ENCODE data around the gene MARVELD2.
A peak's percentile ranks its signal among the peaks of the same experiment; 100 is the strongest.
"Not testable (repeated sequence)": the region's sequence is repeated elsewhere in the genome, so short reads cannot be mapped to it uniquely, and the experiment has no call there.

The MARVELD2 gene, protein sequence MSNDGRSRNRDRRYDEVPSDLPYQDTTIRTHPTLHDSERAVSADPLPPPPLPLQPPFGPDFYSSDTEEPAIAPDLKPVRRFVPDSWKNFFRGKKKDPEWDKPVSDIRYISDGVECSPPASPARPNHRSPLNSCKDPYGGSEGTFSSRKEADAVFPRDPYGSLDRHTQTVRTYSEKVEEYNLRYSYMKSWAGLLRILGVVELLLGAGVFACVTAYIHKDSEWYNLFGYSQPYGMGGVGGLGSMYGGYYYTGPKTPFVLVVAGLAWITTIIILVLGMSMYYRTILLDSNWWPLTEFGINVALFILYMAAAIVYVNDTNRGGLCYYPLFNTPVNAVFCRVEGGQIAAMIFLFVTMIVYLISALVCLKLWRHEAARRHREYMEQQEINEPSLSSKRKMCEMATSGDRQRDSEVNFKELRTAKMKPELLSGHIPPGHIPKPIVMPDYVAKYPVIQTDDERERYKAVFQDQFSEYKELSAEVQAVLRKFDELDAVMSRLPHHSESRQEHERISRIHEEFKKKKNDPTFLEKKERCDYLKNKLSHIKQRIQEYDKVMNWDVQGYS

DNA sequence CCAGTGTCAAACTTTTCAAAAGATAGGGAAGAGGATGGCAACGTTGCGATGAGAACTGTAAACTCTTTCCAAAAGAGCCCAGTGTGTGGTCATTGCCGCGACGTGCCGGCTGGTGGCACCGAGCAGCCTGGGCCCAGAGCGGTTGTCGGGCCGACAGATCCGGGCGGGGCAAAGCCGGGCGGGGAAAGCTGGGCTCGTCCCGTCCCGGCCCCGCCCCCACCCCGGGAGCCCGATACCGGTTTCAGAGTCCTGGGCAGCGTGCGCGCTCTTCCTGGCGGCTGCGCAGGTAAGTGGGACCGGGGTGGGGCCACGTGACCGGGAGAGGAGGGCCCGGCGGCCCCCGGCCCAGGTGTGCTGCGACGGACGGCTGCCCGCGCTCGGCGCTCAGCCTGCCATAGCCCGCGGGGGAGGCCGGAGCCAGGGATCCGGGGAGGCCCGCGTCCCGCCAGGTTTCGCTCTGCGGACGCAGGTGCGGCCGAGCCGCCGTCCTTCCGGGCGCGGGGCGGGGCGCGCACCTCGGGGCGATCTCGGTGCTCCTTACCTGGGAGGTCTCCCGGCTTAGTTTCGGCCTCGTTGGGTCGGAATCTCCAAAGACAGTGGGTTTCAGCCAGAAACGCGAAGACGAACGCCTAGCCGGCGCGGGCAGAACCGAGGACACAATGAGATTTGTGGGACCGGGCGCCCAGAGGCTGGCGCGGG is at the start of gene MARVELD2:
Gene MARVELD2, plus strand, starts transcription at position 232 of the 699 bp plus-strand sequence. CDS start 4,270 bp downstream, outside the sequence.
- peak; percentile 97 for DNase-seq

DNA sequence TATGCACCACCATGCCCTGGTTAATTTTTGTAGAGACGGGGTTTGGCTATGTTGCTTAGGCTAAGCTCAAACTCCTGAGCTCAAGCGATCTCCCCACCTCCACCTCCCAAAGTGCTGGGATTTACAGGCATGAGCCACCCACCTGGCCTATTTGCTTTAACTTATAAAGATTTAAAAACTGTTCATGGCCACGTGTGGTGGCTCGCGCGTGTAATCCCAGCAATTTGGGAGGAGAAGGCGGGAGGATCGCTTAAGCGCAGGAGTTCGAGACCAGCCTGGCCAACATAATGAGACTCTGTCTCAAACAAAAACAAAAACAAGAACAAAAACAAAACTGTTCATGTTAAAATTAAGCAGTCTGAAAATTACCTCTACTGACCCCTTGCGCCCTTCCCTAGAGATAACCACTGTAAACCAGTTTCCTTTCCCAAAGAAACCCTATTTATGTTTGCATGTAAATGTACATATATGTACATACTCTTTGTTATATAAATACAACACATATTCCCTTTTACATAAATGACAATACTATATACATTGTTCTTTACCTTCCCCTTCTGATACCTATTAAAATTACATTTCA is 47.1 kb upstream of the MARVELD2 start:
- no peak for DNase-seq

DNA sequence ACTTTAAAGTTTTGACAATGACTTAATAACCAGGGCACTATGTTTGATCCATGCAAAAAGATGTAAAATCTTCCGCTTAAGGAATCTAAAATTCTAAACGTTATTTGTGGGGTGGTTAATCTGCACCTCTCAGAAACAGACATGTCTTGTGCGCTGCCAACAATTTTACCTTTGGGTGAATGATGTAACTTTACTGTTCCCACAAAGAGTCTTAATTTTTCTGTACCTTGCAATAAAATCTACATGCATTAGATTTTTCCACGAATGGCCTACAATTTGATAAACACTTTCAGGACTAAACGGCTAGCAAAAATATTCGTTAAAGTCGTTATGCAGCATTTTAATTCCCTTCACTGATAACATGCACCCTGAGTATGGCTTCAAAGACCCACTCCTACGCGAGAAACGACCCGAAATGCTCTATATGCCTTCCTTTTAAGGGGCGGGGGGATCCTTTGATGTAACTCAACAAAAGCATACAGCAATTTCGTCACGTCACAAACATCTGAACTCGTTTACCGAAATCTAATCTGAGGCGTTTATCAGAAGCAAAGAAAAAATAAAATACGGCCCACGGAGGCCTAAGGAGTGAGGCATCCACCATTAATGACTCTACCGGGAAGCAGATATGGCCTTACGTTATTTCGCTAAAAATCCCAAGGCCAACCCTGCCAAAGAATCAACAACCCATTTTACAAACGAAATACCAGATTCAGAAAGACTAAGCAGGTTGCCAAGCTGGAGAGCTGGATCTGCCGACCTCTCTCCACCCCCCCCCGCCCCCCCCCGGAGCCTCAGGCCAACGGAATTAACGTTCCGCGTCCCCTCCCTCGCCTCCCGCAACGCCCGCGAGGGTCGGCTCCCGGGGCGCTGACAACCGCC is 46.2 kb upstream of the MARVELD2 start:
- peak; percentile 66 for DNase-seq

DNA sequence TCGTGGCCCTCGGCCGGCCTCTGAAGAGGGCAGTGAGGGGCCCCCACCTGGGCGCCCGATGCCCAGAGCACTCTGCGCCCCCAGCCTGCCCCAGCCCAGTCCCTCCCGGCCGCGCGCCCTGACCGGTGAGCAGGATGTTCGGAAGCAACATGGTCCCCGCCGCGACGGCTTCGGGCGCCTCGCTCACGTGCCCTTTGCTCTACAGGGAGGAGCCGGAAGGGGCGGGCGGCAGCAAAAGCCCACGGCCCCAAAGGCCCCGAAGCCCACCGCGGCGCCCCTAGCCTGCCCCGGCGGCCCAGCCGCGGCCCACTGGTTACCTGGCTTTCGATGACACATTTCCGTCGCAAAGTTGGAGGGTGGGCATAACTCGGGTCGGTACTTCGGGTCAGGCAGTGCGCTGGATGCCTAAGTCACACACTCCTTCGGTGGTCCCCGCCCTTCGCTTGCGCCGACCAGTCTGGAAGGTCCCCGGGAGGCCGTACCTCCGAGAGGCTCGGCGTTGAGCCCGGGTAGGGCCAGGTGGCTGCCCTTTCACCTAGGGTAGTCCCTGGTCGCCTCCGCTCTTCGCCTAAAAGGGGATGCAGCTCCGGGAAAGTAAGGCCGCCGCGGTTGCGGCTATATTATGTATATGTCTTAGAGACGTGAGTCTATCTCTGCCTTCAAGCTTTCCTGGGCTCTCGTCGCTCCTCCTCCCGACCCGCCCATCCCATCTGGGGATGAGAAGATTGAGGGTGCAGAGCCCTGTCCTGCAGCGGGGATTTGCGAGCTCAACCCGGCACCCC is 45.4 kb upstream of the MARVELD2 start, which contains the start of the genes AK6, RAD17 and TAF9:
Gene AK6, minus strand, starts transcription at position 181 of the 782 bp plus-strand sequence. Its CDS starts 30 bp downstream, at position 151.
Gene RAD17, plus strand, starts transcription at position 479 of the 782 bp plus-strand sequence. CDS start 2,391 bp downstream, outside the sequence.
Gene TAF9, minus strand, starts transcription at position 181 of the 782 bp plus-strand sequence. CDS start 3,783 bp downstream, outside the sequence.
- DNase-seq: peak; percentile 86

DNA sequence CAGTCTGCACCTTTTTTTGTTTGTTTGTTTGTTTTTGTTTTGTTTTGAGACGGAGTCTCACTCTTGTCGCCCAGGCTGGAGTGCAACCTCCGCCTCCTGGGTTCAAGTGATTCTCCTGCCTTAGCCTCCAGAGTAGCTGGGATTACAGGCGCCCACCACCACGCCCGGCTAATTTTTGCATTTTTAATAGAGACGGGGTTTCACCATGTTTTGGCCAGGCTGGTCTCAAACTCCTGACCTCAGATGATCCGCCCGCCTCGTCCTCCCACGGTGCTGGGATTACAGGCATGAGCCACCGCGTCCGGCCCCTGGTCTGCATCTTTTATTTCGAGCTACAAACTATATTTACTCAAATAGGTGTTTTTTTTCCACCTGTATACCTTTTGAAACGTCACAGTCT is 44.6 kb upstream of the MARVELD2 start:
- DNase-seq: not testable (repeated sequence)

DNA sequence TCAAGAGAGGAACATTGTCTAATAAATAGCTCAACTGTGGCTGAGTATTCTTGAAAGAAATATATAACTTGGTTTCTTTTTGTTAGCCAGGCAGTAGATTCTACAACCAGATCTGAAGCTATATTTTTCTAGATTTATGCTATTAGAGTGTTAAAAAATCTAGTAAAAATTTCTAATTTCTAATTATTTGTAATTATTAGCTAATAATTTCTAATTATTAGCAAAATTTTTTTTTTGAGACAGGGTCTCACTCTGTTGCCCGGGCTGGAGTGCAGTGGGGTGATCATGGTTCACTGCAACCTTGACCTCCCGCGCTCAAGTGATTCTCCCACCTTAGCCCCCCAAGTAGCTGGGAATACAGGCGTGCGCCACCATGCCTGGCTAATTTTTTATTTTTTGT is 42.5 kb upstream of the MARVELD2 start:
- DNase-seq: no peak

DNA sequence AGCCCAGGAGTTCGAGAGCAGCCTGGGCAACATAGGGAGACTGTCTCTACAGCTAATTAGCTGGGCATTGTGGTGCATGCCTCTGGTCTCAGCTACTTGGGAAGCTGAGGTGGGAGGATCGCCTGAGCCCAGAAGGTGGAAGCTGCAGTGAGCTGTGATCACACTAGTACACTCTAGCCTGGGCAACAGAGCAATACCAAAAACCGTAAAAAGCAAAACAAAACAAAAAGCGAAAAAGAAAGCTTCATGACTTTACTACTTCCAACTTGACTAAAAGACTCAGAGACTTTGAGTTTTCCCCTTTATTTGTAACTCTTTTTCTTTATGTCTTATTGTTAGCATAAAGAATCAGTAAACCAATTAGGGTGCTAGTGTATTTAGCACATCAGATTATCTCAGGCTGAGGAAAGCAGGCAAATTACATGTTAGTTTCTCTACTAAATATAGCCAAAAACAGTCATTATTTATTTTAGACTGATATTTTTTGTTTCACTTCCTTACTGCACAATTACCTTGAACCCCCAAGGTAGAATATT is 39.9 kb upstream of the MARVELD2 start:
- DNase-seq: no peak

DNA sequence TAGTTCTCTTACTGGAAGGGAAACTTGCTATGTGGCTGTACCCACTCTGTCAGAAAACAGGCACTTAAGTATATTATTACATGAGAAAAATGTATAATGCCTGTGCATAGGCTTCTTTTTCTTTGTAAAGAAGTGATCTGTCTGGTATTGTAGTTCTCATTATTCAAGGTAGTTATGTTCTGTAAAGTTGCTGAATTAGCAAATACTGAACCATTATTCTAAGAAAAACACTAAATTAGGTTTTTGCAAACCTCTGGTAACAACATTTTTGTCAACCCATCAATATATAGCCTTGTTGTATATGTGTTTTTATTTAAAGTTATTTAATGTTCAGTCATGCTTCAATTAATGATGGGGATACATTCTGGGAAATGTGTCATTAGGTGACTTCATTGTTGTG is 36.5 kb upstream of the MARVELD2 start:
- DNase-seq: no peak

DNA sequence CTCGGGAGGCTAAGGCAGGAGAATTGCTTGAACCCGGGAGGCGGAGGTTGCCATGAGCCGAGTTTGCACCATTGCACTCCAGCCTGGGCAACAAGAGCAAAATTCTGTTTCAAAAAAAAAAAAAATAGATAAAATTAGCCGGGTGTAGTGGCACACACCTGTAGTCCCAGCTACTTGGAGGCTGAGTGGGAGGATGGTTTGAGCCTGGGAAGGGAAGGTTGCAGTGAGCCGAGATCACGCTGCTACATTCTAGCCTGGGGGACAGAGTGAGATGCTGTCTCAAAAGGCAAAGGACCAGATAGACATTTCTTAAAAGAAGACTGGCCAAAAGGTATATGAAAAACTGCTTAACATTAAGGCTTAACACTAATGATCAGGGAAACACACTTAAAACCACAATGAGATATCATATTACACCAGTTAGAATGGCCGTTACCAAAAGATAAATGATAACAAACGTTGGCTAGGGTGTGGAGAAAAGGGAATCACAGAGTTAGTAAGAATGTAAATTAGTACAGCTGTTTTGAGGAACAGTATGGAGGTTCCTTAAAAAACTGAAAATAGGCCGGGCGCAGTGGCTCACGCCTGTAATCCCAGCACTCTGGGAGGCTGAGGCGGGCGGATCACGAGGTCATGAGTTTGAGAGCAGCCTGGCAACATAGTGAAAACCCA is 10.1 kb upstream of the MARVELD2 start:
- DNase-seq: no peak

DNA sequence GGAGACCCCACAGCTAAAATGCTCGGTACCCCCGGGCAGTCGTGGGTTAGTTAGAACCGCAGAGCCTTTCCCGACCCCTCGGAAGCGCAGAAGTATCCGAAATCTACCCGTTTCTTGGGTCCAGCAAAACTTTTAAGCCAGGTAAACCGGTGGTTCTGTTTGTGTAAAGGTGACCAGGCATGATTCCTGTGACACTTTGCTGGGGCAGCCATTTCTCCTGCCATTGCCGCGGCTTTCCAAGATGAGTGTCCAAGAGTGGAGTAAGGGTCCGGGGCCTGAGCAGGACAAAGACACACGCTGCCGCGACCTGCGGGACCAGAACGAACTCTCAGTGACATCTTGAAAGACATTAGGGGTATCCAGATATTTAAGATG is 655 bp downstream of the MARVELD2 start:
- peak; percentile 38 for DNase-seq

DNA sequence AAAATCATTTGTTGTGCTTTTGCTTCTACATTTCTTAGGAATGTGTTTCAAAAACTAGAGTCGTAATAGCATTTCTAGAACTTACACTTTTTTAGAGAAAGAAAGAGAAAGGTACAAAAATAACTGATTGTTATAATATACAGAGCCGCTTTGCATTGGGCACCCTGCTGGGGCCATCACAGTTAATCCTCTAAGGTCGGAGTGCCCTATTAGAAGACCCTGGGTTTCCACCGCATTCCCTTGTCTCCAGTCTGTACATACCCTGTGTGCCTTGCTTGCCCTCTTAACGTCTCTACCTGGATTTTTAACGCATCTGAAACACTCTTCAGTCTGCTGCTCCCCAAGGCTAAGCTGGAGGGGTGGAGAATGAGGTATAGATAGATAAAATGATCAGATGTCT is 1.3 kb downstream of the MARVELD2 start:
- peak; percentile 5 for DNase-seq

DNA sequence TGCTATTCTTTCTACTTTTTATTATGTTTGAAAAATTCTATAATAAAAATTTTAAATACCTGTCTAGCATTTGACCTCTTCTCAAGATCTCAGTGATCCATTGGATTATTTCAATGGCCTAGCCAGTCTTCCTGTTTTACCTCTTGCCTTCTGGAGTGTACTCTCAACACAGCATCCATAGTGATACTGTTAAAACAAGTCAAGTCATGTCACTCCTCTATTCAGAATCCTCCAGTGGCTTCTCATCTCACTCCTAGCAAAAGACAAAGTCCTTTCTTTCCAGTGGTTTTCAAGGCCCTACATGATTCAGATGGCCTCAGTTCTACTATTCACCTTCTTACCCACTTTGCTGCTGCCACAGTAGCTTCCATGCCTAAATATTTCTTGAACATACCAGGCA is 1.8 kb downstream of the MARVELD2 start:
- no peak for DNase-seq

DNA sequence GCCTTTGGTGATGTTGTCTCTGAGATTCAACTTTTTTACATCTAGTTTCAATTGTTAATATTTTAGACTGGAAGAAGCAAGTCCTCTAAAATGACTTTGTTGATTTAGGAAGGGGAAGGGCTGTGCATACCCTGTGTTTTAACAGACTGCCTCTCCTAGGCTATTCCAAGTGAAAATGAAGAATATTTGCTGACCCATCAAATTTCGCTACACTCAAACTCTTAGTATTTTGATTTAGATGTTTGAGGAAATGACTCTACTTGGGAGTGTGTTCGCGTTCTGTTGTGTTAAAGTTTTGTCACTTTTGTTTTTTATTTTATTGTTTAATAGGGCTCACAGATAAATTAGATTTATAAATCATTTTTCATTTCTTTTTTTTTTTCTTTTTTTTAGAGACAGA is 3.6 kb downstream of the MARVELD2 start:
- no peak for DNase-seq

DNA sequence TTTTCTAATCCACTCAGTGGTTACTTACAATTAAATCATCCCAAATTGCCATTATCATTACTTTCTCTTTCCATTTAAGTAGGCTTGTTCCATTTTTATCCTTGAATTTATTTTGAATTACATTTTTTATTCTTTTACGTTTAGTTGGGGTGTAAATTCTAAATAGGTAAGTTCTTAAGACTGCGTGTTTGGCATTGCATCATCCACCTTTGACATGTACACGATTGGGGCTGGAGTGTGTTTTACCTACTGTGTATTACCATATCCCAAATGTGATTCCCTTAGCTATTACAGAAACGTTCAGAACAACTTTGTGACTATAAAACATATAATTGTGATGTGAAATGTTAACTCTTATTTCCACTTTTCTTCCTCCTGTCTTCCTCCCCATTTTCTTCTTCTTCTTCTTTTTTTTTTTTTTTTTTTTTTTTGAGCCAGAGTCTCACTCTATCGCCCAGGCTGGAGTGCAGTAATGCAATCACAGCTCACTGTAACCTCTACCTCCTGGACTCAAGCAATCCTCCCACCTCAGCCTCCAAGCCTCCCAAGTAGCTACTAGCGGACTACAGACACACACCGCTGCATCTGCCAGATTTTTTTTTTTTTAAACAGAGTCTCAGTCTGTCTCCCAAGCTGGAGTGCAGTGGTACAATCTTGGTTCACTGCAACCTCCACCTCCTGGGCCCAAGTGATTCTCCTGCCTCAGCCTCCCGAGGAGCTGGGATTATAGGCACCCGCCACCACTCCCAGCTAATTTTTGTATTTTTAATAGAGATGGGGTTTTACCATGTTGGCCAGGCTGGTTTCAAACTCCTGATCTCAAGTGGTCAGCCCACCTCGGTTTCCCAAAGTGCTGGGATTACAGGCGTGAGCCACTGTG is 16.7 kb downstream of the MARVELD2 start:
- no peak for DNase-seq

DNA sequence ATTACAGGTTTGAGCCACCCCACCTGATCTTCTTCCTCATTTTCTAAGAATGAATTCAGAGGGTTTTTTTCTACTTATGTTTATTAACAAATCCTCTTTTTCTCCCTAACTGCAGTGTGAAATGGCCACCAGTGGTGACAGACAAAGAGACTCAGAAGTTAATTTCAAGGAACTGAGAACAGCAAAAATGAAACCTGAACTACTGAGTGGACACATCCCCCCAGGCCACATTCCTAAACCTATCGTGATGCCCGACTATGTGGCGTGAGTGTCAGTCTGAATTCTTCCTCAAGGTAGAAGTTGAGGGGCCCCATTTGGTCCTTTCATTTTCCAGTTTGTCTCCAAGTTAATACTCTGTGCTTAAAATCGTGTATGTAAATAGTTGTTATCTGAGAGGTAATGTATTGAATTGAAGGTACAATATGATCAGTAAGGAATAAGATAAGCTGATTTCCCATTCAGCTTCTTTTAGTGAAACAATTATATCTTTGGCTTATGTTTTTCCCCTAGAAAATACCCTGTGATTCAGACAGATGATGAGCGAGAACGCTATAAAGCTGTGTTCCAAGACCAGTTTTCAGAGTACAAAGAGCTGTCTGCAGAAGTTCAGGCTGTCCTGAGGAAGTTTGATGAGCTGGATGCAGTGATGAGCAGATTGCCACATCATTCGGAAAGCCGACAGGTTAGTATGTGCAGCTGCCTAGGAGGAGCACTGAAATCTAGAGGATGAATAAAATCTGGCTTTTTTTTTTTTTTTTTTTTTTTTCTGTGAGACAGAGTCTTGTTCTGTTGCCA is 17.7 kb downstream of the MARVELD2 start:
- DNase-seq: no peak

DNA sequence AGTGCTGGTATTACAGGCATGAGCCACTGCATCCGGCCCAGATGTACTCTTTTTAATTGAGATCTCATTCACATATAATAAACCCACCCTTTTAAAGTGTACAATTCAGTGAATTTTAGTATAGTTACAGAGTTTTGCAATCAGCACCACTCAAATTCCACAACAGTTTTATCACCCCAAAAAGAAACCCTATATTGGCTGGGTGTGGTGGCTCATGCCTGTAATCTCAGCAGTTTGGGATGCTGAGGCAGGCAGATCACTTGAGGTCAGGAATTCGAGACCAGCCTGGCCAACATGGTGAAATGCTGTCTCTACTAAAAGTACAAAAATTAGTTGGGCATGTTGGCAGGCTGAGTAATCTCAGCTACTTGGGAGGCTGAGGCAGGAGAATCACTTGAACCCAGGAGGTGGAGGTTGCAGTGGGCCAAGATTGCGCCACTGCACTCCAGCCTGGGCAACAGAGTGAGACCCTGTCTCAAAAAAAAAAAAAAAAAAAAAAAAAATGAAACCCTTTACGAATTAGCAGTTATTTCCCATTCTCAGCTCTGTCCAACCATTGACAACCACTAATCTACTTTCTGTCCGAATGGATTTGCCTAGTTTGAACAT is 20.5 kb downstream of the MARVELD2 start:
- not testable (repeated sequence) for DNase-seq

DNA sequence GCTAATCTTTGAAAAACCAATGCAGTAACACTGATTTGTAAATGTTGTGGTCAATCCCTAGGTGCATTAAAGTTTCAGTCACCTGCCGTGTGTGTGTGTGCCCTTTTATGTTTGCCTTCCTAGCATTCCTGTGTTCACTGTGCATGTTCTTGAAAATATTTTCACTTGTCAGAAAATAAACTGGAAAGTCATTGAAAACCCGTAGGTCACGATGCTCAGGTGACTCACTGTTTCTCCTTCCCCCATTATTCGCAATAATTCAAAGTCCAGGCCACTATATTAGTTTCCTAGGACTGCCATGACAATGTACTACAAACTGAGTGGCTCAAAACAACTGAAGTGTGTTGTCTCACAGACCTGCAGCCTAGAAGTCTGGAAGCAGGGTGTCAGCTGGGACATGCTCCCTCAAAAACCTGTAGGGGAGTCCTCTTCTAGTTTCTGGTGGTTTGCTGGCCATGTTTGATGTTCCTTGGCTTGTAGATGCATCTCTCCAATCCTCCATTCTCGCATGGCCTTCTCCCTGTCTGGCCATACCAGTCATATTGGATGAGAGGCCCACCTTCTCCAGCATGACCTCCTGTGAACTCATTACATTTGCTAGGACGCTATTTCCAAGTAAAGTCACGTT is 29.3 kb downstream of the MARVELD2 start:
- DNase-seq: no peak

DNA sequence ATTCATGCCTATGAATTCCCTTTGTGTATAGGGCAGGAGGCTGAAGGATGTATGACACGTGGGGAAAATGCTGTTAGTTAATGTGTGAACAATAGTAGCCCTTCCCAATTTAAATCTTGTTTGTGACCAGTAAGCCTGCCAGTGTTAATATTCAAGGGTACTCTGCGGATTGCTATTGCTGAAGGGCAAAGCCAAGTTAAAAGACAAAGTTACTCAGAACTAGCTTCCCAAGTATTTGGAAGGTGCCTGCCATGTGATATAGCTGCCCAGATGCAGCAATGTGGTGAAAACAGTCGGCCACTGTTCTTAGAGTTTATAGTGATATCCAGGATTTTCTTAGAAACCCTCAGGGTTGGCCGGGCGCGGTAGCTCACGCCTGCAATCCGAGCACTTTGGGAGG is 34.6 kb downstream of the MARVELD2 start:
- no peak for DNase-seq

All from COR-L47 (cell line).